ENCODE measurements around the gene KRT5.

- TF ChIP-seq, protein P1, sequence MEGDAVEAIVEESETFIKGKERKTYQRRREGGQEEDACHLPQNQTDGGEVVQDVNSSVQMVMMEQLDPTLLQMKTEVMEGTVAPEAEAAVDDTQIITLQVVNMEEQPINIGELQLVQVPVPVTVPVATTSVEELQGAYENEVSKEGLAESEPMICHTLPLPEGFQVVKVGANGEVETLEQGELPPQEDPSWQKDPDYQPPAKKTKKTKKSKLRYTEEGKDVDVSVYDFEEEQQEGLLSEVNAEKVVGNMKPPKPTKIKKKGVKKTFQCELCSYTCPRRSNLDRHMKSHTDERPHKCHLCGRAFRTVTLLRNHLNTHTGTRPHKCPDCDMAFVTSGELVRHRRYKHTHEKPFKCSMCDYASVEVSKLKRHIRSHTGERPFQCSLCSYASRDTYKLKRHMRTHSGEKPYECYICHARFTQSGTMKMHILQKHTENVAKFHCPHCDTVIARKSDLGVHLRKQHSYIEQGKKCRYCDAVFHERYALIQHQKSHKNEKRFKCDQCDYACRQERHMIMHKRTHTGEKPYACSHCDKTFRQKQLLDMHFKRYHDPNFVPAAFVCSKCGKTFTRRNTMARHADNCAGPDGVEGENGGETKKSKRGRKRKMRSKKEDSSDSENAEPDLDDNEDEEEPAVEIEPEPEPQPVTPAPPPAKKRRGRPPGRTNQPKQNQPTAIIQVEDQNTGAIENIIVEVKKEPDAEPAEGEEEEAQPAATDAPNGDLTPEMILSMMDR (IDR thresholded peaks at IDR 0.05): no peak
- TF ChIP-seq POLR2A (IDR thresholded peaks at IDR 0.05) (no peak), POLR2AphosphoS5 (IDR thresholded peaks at IDR 0.05) (no peak)
Measured at GRCh38 chr12:52534482-52534881, 14.3 kb upstream of the KRT5 start.

All from prostate gland (tissue), 2 donors.